ENCODE results near the gene SRGAP1. TPM values are rescaled to one million over a fixed set of nuclear protein-coding genes. Genes with fewer than 3 reads are reported as not detected.

SRGAP1 gene
- total RNA-seq, 1 experiment from 2014 or later, result 26.8 TPM

GRCh38 chr12:63889721-63890509, 45.4 kb downstream of the SRGAP1 start:
- ATAC-seq (no peak), DNase-seq (ENCODE audit: low read depth, low spot score) (no peak)
- peaks cover 35% of the 10 kb centered on the region for H3K4me1 ChIP-seq (ENCODE audit: control insufficient read depth, insufficient read depth, low read length)
- TF ChIP-seq SIN3A (IDR thresholded peaks at IDR 0.05; ENCODE audit: borderline replicate concordance, insufficient read depth, low read depth, low read length) (no peak), POLR2AphosphoS5 (IDR thresholded peaks at IDR 0.05; ENCODE audit: low read depth, low read length) (no peak), TCF7L2 (IDR thresholded peaks at IDR 0.05; ENCODE audit: low read depth, low read length) (no peak)
- TF ChIP-seq, protein P1, sequence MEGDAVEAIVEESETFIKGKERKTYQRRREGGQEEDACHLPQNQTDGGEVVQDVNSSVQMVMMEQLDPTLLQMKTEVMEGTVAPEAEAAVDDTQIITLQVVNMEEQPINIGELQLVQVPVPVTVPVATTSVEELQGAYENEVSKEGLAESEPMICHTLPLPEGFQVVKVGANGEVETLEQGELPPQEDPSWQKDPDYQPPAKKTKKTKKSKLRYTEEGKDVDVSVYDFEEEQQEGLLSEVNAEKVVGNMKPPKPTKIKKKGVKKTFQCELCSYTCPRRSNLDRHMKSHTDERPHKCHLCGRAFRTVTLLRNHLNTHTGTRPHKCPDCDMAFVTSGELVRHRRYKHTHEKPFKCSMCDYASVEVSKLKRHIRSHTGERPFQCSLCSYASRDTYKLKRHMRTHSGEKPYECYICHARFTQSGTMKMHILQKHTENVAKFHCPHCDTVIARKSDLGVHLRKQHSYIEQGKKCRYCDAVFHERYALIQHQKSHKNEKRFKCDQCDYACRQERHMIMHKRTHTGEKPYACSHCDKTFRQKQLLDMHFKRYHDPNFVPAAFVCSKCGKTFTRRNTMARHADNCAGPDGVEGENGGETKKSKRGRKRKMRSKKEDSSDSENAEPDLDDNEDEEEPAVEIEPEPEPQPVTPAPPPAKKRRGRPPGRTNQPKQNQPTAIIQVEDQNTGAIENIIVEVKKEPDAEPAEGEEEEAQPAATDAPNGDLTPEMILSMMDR (IDR thresholded peaks at IDR 0.05), result no peak
- TF ChIP-seq, protein P2, sequence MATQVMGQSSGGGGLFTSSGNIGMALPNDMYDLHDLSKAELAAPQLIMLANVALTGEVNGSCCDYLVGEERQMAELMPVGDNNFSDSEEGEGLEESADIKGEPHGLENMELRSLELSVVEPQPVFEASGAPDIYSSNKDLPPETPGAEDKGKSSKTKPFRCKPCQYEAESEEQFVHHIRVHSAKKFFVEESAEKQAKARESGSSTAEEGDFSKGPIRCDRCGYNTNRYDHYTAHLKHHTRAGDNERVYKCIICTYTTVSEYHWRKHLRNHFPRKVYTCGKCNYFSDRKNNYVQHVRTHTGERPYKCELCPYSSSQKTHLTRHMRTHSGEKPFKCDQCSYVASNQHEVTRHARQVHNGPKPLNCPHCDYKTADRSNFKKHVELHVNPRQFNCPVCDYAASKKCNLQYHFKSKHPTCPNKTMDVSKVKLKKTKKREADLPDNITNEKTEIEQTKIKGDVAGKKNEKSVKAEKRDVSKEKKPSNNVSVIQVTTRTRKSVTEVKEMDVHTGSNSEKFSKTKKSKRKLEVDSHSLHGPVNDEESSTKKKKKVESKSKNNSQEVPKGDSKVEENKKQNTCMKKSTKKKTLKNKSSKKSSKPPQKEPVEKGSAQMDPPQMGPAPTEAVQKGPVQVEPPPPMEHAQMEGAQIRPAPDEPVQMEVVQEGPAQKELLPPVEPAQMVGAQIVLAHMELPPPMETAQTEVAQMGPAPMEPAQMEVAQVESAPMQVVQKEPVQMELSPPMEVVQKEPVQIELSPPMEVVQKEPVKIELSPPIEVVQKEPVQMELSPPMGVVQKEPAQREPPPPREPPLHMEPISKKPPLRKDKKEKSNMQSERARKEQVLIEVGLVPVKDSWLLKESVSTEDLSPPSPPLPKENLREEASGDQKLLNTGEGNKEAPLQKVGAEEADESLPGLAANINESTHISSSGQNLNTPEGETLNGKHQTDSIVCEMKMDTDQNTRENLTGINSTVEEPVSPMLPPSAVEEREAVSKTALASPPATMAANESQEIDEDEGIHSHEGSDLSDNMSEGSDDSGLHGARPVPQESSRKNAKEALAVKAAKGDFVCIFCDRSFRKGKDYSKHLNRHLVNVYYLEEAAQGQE (IDR thresholded peaks at IDR 0.05; ENCODE audit: insufficient read depth in 1 of 2, low read depth in 2 of 2, low read length in 1 of 2), result no peak
- H3K27me3 ChIP-seq (ENCODE audit: control insufficient read depth, insufficient read depth, low read length), result no peaks in the 10 kb centered on the region
- ChIA-PET POLR2A (no interaction called here), CTCF (interaction anchor here (0.6 kb wide), 1 partner anchor 10 kb away, joined by 8 read pairs; no protein-coding TSS in a partner anchor)
- H3K4me3 ChIP-seq (ENCODE audit: low read depth in 2 of 2, low read length in 2 of 2), result no peak overlapping the region
- no TSS peak for BruUV-seq (replicated peaks)
- H3K27ac ChIP-seq (ENCODE audit: low read length), result no peak overlapping the region
- no peaks in the 10 kb centered on the region for H3K9me3 ChIP-seq (ENCODE audit: control insufficient read depth, insufficient read depth, low read depth, low read length)
- intact Hi-C loops (cut with micrococcal nuclease; ENCODE audit: unreplicated experiment), result no loop called here
- H3K36me3 ChIP-seq (ENCODE audit: control insufficient read depth, insufficient read depth, low read length), result no peaks in the 10 kb centered on the region
- in situ Hi-C loops (cut with HindIII; ENCODE audit: low pct_unique_long_range_greater_than_20kb, low sequenced_read_pairs), result no loop called here

- ATAC-seq (no peak), DNase-seq (ENCODE audit: low read depth, low spot score) (no peak)
- Histone ChIP-seq H3K36me3 (ENCODE audit: control insufficient read depth, insufficient read depth, low read length) (no peaks in the 10 kb centered on the region), H3K4me3 (ENCODE audit: low read depth in 2 of 2, low read length in 2 of 2) (no peak overlapping the region), H3K27me3 (ENCODE audit: control insufficient read depth, insufficient read depth, low read length) (no peaks in the 10 kb centered on the region), H3K9me3 (ENCODE audit: control insufficient read depth, insufficient read depth, low read depth, low read length) (no peaks in the 10 kb centered on the region), H3K4me1 (ENCODE audit: control insufficient read depth, insufficient read depth, low read length) (peaks cover 47% of the 10 kb centered on the region), H3K27ac (ENCODE audit: low read length) (peak overlapping the region; percentile 39; the same call in 1 of the 2 replicates)
- in situ Hi-C loops (cut with HindIII; ENCODE audit: low pct_unique_long_range_greater_than_20kb, low sequenced_read_pairs) (no loop called here), intact Hi-C loops (cut with micrococcal nuclease; ENCODE audit: unreplicated experiment) (no loop called here)
- BruUV-seq (replicated peaks), result no TSS peak
- CTCF ChIA-PET, result interaction anchor here (0.6 kb wide), 1 partner anchor 48 kb away, joined by 4 read pairs; no protein-coding TSS in a partner anchor
- POLR2A ChIA-PET, result no interaction called here
- TF ChIP-seq SIN3A (IDR thresholded peaks at IDR 0.05; ENCODE audit: borderline replicate concordance, insufficient read depth, low read depth, low read length) (no peak), TCF7L2 (IDR thresholded peaks at IDR 0.05; ENCODE audit: low read depth, low read length) (no peak), POLR2AphosphoS5 (IDR thresholded peaks at IDR 0.05; ENCODE audit: low read depth, low read length) (no peak)
- TF ChIP-seq, protein P1 (IDR thresholded peaks at IDR 0.05), result no peak
- TF ChIP-seq, protein P2 (IDR thresholded peaks at IDR 0.05; ENCODE audit: insufficient read depth in 1 of 2, low read depth in 2 of 2, low read length in 1 of 2), result no peak
Observed at GRCh38 chr12:63893170-63893569, 48.7 kb downstream of the SRGAP1 start.
